KMS-11 (cell line): ENCODE data around the gene C2CD2.
"Not testable (repeated sequence)": the region's sequence is repeated elsewhere in the genome, so short reads cannot be mapped to it uniquely, and the experiment has no call there.

ENCODE experiments used
- H2AFZ ChIP-seq: fragments of 200-600 bp; sonication (generic); 2 replicates; pipeline ENCODE4 v1.6.1; 2016; ENCODE audit warnings: antibody characterized with exemption, mixed run types, low read depth
- H3K27ac ChIP-seq: fragments of 200-600 bp; sonication (generic); 2 replicates; pipeline ENCODE4 v1.6.1; 2016; ENCODE audit warnings: mild to moderate bottlenecking, mixed run types
- H3K27me3 ChIP-seq: fragments of 200-600 bp; sonication (generic); 2 replicates; pipeline ENCODE4 v1.6.1; 2017; ENCODE audit warnings: mild to moderate bottlenecking, low read depth, mixed run types, moderate library complexity; ENCODE audit not compliant: insufficient read depth
- H3K36me3 ChIP-seq: fragments of 200-600 bp; sonication (generic); 2 replicates; pipeline ENCODE4 v1.6.1; 2017; ENCODE audit warnings: mild to moderate bottlenecking, mixed run types; ENCODE audit not compliant: insufficient read depth
- H3K4me1 ChIP-seq: fragments of 200-600 bp; sonication (generic); 2 replicates; pipeline ENCODE4 v1.6.1; 2016; ENCODE audit warnings: mild to moderate bottlenecking, low read depth, mixed run types; ENCODE audit not compliant: poor library complexity, severe bottlenecking
- H3K4me2 ChIP-seq: fragments of 200-600 bp; sonication (generic); 2 replicates; pipeline ENCODE4 v1.7.0; 2016; ENCODE audit warnings: mild to moderate bottlenecking, mixed run types
- H3K4me3 ChIP-seq: fragments of 200-600 bp; sonication (generic); IDR thresholded peaks from 2 replicates; pipeline ENCODE4 v1.6.1; 2017; ENCODE audit warnings: low read depth, low read length, mixed read lengths; ENCODE audit not compliant: insufficient read depth
- H3K79me2 ChIP-seq: fragments of 200-600 bp; sonication (generic); 2 replicates; pipeline ENCODE4 v1.6.1; 2016; ENCODE audit warnings: low read depth, mixed run types; ENCODE audit not compliant: insufficient read depth
- H3K9ac ChIP-seq: fragments of 200-600 bp; sonication (generic); 2 replicates; pipeline ENCODE4 v1.6.1; 2016; ENCODE audit warnings: mild to moderate bottlenecking, mixed run types
- H4K20me1 ChIP-seq: fragments of 200-600 bp; sonication (generic); 2 replicates; pipeline ENCODE4 v1.6.1; 2016; ENCODE audit warnings: mild to moderate bottlenecking, mixed run types; ENCODE audit not compliant: insufficient read depth
- CTCF ChIP-seq: fragments of 200-600 bp; sonication (generic); conservative IDR thresholded peaks from 2 replicates; pipeline ENCODE4 v1.6.1; 2017; ENCODE audit warnings: low read depth, mild to moderate bottlenecking, antibody characterized with exemption, low read length, moderate library complexity, mixed read lengths

The C2CD2 gene

DNA sequence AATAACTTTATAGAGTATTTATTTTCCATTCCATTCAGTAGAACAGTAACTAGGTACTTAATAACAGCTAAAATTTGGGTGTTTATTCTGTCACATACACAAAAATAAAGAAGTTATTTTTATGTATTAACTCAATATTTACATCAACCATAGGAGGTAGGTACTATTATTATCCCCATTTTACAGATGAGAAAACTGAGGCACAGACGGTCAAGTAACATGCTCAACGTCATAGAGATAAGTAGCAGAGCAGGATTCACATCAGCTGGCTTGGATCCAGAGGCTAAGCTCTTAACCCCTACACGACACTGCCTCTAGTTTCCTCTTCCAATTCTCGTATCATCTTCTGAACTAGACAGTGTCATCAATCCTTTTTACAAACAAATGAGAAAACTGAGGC, 47.1 kb upstream of the C2CD2 start:
- H3K9ac ChIP-seq: no peak overlapping the region
- H3K4me1 ChIP-seq: no peaks in the 10 kb centered on the region
- peaks cover 6% of the 10 kb centered on the region; the same call in 1 of the 2 replicates for H3K36me3 ChIP-seq
- TF ChIP-seq CTCF: no peak
- no peak overlapping the region for H3K4me2 ChIP-seq
- H3K27ac ChIP-seq: no peak overlapping the region
- H3K79me2 ChIP-seq: peaks cover 30% of the 10 kb centered on the region
- H4K20me1 ChIP-seq: no peaks in the 10 kb centered on the region
- H3K4me3 ChIP-seq: no peak overlapping the region
- H2AFZ ChIP-seq: no peak overlapping the region
- no peaks in the 10 kb centered on the region for H3K27me3 ChIP-seq

GRCh38 chr21:41997657-41998056, 43.8 kb upstream of the C2CD2 start:
- H3K27ac ChIP-seq: no peak overlapping the region
- peaks cover 20% of the 10 kb centered on the region; the same call in 1 of the 2 replicates for H3K79me2 ChIP-seq
- H3K4me1 ChIP-seq: no peaks in the 10 kb centered on the region
- TF ChIP-seq CTCF: no peak
- no peak overlapping the region for H3K4me3 ChIP-seq
- no peak overlapping the region for H2AFZ ChIP-seq
- no peaks in the 10 kb centered on the region for H3K27me3 ChIP-seq
- peaks cover 16% of the 10 kb centered on the region; the same call in 1 of the 2 replicates for H3K36me3 ChIP-seq
- H4K20me1 ChIP-seq: no peaks in the 10 kb centered on the region
- H3K4me2 ChIP-seq: no peak overlapping the region
- H3K9ac ChIP-seq: no peak overlapping the region

- Histone ChIP-seq H3K27ac (no peak overlapping the region), H3K4me2 (no peak overlapping the region), H4K20me1 (no peaks in the 10 kb centered on the region), H3K79me2 (peaks cover 10% of the 10 kb centered on the region; the same call in 1 of the 2 replicates), H3K27me3 (no peaks in the 10 kb centered on the region), H3K4me3 (no peak overlapping the region), H3K4me1 (no peaks in the 10 kb centered on the region), H3K36me3 (0 out of 2 replicates have a peak, but pooled peaks cover 12% of the 10 kb centered on the region), H3K9ac (no peak overlapping the region), H2AFZ (no peak overlapping the region)
- TF ChIP-seq CTCF: no peak
These were observed 41.8 kb upstream of the C2CD2 start for GRCh38 chr21:41995577-41995976.

GRCh38 chr21:41994613-41995012, 40.8 kb upstream of the C2CD2 start:
- not testable (repeated sequence) for H3K27ac ChIP-seq, H3K9ac ChIP-seq
- 0 out of 2 replicates have a peak, but pooled peaks cover 12% of the 10 kb centered on the region for H3K36me3 ChIP-seq

GRCh38 chr21:41993744-41994143, 39.9 kb upstream of the C2CD2 start:
- Histone ChIP-seq H3K27me3 (no peaks in the 10 kb centered on the region), H3K4me2 (no peak overlapping the region), H3K9ac (no peak overlapping the region), H4K20me1 (no peaks in the 10 kb centered on the region), H2AFZ (no peak overlapping the region), H3K4me1 (no peaks in the 10 kb centered on the region), H3K79me2 (no peaks in the 10 kb centered on the region), H3K27ac (no peak overlapping the region), H3K4me3 (no peak overlapping the region), H3K36me3 (0 out of 2 replicates have a peak, but pooled peaks cover 12% of the 10 kb centered on the region)
- TF ChIP-seq CTCF: no peak

More at GRCh38 chr21:41994613-41995012, 40.8 kb upstream of the C2CD2 start:
- not testable (repeated sequence) for H3K4me3 ChIP-seq, H2AFZ ChIP-seq, H3K79me2 ChIP-seq, H3K4me2 ChIP-seq, H4K20me1 ChIP-seq, H3K27me3 ChIP-seq, H3K4me1 ChIP-seq
